Activated CD4-positive, alpha-beta T cell treated with anti-CD3 and anti-CD28 coated beads, Interleukin-2, amount 50 U/mL, for 48 hours (primary cell): ENCODE data around the gene C6orf89.
A peak's percentile ranks its signal among the peaks of the same experiment; 100 is the strongest.

Experiments
- DNase-seq, 2 experiments: peaks; one replicate each; pipeline ENCODE4 v3.0.0-alpha.2; 2020

The C6orf89 gene

DNA sequence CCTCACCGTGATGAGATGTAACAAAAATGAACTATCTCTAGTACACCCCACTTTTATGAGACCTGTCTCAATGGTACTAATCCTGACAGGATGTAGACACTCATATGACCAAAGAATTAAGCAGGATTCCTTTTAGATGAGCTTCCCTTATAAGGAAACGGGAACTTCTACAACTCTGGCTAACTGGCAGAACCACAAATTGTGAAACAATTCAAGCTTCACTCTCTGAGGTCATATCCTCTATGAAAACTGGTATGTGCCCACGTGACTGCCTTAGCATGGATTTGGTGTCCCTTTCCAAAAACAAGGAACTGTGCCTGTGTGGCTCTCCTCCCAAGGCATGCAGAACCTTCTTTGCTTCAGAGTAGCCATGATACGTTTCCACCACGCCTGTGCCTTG is 32.4 kb upstream of the C6orf89 start:
- no peak for DNase-seq

DNA sequence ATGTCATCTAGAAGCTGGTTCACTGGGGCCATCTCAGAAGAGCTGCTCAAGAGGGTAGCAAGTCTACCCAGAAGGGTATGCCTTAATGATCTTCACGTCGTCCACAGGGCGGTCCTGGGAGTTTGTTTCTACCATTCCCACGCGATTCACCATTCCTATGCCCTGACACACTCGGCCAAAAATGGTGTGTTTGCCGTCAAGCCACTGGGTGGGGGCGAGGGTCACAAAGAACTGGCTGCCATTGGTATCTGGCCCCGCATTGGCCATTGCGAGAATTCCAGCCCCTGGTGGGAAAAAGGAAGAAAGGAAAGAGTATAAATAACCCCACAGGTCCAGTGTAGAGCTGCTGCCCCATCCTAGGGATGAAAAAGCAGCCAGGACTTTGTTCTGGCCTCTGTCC is 30.0 kb upstream of the C6orf89 start:
- no peak for DNase-seq

DNA sequence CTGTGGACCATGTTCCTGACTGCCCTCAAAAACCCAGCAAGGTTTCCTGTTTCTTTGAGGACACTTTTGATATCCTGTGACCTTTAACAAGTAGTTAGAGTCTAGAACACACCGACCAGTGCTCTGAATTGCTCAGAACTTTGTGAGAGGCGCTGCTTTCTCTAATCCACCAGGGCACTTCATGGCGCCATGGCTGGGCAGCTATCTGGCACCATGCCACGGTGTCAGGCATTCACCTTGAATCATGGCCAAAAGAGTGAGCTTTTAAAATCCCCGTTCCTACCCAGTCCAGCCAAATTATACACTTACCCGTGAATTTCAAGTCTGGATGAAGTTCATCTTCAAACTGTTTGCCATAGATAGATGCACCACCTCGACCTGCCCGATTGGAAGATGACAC is 29.5 kb upstream of the C6orf89 start:
- DNase-seq = no peak

DNA sequence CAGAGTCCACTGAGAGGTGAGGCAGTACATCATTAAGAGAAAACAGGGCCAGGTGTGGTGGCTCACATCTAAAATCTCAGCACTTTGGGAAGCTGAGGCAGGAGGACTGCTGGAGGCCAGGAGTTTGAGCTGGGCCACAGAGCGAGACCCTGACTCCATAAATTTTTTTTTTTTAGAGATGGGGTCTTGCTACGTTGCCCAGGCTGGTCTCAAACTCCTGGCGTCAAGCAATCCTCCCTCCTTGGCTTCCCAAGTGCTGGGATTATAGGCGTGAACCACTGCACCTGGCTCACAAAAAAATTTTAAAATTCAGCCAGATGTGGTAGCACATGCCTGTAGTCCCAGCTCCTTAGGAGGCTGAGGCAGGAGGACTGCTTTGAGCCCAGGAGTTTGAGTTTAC is 28.4 kb upstream of the C6orf89 start:
- DNase-seq = no peak

DNA sequence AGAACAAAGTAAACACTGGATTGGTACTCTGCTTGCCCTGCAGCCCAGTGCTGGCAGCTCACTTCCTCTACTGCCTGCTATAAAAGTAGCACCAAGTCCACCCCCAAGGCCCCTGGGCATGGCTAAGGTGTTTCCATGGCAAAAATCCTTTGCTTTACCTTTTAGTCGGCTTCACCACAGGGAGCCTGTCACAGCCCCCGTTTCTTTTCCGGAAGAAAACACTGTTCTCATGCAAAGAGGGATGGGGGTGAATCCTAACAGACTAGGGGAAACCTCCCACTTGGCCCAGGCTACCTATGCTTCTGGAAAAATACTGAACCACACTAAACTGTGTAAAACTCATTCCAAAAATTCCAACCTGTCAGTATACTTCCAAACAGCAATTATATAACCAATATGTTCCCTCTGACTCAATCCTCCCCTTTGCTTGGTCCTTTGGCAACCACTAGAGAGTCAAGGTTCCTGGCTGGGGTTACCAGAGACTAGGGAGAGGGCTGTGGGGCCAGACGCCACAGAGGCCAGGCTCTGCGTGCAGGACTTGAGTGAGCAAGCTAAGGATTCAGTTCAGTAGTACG is 27.3 kb upstream of the C6orf89 start:
- no peak for DNase-seq

DNA sequence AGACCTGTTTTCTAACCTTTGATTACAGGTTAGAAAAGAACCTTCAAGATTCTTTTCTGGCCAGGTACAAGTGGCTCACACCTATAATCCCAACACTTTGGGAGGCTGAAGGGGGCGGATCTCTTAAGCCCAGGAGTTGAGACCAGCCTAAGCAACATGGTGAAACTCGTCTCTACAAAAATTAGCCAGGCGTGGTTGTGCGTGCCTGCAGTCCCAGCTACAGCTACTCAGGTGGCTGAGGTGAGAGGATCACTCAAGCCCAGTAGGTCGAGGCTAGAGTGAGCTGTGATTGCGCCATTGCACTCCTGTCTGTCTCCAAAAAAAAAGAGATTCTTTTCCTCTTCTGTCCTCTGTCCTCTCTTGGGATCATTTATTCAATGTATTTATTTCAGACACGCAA is 25.6 kb upstream of the C6orf89 start:
- DNase-seq = no peak

DNA sequence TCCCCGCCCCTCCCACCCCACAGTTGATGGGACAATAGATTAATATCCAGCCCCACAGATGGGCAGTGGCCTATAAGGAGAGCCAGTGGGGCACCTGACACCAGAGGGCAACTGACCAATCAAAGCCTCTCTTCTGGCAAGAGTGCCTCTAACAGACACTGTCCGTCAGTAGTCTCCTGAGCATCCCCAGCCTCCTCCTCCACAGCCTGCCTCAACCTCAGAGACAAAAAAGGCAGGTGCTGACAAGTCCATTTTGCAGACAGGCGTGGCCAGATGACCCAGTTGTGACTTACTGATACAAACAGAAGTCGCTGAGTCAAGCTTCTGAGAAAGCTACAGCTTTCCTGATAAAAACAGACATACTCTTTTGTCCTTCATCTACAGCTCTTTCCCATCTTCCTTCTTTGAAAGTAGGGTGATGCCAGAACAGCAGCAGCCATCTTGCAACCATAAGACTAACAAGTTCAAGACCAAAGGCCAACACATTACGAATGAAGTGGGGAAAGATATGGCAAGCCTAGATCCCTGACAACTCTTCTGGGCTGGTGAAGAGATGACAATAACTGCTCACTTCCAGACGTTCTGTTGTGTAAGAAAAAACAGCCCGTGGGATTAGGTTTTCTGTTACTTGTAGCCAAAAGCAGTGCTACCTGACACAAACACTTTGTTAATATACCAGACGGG is 23.4 kb upstream of the C6orf89 start:
- no peak for DNase-seq

DNA sequence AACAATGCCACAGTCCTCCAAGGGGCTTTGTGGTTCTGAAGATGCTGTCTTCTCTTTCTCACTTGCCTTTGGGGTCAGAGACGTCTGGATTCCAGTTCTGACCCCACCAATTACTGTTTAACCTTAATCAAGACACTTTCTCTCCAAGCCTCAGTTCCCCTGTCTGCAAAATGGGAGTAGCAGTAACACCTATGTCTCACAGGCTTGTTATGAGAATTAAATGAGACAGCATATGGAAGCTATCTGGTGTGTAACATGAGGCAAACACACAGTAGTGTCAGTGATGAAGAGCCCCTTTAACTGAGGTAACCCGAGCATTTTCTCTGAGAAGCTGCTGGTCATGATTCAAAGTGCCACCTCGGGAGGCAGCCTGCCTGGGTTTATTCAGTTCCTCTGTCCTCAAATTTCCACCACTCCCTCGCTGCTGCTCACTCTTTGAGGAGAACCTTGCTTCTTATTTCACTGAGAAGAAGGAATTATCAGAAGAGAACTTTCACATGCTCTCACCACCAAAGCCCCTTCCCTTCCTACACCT is 22.8 kb upstream of the C6orf89 start:
- no peak for DNase-seq

DNA sequence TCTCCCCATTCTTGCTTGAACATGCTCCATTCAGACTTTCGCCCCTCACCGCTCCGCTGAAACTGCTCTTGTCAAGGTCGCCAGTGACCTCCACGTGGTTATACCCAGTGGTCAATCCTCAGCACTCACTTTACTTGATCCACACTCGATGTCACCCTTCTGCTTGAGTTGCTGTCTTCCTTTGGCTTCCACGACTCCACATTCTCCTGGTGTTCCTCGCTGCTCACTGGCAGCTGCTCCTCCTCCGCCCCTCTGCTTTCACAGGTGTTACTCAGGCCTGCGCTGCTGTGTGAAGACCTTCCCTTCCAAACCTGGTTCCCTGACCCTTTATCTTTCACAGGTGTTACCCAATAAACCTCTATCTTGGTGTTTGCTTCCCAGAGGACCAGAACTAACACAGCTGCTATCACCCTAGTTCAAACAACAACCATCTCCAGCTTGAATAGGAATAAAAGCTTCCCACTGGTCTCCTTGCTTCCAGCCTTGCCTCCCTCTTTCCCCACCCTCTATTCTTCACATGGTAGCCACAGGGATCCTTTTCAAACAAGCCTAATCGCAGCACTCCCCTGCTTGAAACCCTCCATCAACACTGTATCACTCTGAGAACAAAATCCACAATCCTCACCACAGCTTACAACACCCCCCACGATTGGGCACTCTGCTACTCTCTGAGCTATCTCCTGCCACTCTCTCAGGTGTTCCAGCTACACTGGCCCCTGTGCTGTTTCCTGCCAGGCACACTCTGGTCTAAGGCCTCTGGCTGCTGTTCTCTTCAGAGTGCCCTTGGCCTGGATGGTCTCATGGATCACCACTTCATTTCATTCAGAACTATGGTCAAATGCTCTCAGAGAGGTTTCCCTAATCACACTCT is 21.8 kb upstream of the C6orf89 start:
- DNase-seq = no peak

DNA sequence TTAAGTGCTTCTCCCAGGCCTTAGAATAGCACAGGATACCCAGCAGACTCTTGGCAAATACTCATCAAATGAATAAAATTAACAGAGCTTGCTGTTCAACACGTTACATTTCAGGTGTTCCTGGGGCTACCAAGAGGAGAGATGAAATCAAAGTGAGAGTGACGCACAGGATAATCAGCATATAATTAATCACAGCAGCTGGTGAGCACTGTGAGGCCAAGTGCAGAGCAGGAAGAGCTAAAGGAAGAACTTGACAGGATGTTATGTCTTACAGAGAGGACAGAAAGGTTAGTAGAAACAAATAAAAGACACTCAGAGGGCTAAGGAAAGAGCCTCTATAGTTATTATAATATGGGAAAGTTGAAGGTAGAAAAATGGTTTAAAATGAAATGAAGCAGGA is 19.9 kb upstream of the C6orf89 start:
- no peak for DNase-seq

DNA sequence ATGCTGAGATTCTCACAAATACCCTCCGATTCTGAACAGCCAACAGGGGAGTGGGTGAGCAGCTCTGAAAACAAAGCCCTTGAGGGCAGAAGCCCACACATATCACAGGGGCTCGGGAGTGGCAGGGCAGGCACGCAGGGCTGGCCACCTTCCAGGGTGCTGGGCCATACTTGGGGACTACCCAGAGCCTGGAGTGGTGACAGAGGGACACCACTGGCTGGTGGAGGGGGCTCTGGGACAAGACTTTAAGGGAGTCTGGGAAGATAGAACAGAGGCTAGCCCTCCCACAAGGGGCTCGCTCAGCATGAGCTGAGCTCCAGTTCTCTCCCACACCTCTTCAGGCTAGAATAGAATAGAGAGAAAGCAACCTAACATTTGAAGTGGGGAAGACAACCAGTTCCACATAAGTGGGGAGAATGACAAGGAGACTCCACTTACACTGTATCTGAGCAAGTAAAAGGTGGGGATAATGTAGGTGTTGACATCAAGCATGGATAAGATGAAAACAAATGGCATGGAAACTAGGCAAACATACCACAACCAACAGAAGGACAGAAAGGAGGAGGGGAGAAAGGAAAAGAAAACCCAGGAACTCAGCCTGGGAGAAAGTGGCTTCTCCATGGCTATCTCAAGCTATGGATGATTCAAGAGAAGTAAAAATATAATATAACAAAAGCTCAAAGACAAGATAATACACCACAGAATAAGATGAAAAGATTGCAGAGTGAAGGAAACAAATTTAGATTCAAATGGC is 18.1 kb upstream of the C6orf89 start:
- DNase-seq = no peak

DNA sequence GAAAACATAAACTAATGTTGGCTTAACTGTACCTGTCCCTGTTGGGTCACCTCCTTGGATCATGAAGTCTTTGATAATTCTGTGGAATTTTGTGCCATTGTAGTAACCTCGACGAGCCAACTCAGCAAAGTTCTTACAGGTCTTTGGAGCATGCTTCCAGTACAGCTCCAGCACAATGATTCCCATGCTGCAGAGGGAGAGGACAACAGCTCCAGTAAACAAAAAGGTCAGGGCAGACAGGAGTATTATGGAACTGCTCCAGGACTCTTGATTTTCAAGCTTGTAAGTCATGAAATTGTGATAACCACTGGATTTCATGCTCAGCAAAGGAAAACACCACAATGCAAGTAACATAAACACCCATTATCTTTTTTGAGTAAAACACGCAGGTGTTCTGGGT is 14.1 kb upstream of the C6orf89 start:
- no peak for DNase-seq

DNA sequence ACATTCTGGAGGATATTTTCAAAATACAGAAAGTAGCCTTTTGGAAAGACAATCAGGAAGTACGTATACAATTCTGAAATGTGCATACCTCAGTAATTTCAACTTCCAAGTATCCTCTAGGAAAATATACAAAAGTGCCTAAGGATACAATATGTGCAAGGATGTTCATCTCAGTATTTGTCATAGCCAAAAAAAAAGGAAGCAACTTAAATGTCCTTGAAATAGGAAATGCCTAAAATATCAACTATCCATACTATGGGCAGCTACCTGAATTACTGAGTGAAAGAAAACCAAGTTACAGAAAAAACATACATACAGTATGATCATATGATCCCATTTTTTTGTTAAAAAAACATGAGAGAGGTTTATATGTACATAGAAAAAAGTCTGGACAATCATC is 12.6 kb upstream of the C6orf89 start:
- no peak for DNase-seq

DNA sequence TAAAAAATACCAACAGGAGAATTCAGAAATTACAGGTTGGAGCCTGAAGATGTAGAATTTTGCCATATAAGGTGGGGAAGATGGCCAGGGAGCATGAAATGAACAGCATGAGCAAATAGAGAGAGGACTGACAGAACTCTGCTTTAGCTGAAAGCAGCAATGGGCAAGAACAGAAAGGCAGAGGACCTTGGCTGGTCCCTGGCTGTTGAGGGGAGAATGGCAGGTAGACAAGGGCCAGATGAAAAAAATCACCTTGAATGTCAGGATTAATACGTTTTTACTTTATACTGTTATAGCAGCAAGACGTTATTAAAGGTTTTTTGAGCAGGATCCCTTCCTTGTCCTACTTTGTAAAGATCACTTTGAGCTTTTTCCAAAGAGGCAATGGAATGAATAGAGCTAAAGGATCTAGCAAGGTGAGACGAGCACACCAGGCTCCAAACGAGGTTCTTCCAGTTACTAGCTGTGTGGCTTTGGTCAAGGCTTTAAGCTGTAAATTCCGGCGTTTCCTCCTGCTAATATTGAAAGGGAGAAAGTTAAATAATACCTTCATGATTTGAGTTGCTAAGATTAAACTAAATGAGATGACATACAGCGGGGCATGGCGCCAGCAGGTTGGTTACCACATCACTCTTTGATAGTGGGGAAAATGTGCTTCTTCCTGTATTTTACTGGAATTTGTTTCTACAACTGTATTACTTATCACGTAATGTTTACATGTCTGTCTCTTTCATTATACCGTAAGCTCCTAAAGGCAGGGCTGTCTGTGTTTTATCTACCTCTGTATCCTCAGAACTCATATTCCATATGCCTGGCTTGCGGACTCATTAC is 11.9 kb upstream of the C6orf89 start:
- peak; percentile 14 to 23 for DNase-seq

DNA sequence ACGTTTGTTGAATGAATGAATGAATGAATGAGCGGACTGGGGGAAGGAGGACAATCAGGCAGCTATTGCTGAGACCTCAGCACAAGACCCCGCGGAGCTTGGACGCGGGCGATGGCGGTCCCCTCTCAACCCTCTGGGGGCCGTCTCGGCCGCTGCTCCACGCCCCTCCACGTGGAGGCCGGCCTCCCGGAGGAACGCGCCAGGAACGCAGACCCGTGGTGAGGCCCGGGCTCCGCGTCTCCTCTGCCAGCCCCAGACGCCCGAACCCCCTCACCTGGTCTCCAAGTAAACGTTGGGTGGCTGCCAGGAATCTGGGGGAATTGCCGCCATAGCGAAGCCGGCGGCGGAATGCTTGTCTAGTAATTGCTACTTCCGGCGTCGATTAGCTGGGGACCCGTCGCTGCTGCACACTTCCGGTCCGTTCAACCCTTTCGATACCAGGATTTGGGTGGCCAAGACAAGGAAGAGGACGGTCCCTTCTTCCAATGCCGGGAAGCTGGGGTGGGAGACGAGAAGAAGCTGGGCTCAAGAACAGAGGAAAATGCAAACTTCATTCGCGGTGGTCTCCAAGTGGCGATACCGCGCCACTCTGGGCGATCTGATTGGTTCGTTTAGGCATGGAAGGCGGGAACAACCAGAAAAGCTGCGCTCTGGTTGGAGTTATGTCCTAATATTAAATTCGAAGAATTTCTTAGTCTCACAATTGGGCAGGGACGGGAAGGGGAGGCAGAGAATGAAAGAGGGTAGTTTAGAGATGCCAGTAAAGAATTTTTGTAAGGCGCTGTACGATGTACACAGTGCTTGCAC is 11.1 kb upstream of the C6orf89 start, which contains the start of gene PPIL1:
TSS of gene PPIL1 (minus strand) at position 361 of the 807 bp plus-strand sequence. CDS start at position 330, 31 bp downstream.
- peak; percentile 84 to 88 for DNase-seq

DNA sequence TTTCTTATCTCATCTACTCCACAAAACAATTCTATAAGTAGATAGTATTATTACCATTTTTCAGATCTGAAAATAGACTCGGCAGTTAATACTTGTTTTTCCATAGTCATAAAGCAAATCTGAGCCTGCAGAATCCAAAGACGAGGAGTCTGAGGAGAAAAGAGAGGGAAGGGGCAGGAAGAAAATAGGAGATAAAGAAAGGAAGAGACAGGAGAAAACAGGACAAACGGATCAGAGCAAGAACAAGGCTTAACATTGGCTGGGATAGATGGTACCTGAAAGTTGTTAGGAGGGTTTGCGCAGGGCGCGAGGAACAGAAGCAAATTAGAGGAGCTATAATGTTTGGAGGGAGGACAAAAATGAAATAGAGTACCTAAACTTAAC is 10.5 kb upstream of the C6orf89 start:
- DNase-seq = no peak

DNA sequence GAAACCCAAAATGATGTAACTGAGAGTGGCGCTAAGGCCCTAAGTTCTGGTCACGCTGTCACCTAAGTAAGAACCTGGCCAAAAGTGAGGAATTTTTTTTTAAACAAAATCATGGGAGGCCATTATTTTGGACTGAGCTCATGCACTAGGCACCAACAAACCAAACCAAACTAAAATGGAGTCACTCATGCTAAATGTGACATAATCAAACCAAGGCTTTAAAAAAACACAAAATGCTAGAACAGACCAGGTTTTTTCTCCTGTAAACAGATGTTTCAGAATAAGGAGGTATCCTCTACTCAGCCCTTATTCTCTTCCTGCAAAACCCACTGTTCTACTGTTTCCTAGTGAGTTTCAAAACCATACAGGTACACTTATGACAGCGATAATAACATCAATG is 1.1 kb upstream of the C6orf89 start:
- DNase-seq = no peak

DNA sequence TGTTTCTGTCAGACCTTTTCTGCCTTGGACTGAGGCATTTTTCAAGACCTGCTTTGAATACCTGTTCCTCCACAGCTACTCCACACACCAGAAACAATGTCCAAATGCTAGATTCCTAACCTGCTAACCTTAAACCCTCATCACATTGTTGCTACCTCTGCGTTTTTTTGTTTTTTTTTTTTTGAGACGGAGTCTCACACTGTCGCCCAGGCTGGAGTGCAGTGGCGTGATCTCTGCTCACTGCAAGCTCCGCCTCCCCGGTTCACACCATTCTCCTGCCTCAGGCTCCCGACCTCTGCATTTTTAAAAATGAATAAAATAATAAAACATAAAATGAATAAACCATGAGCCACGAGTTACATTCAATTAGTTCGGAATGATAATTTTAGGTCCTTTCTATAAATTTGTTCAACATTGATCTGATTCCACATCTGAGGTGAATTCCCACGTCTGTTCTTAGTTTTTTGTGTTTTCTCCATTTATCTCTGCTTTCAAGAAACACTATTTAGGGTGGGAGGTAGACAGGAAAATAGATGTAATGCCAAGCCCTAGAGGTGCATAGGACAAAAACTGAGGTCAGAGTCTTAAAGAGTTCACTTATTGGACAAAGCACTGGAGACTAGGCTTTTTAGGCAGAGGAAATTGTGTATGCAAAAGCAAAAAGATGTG is 1.3 kb downstream of the C6orf89 start:
- DNase-seq = no peak

DNA sequence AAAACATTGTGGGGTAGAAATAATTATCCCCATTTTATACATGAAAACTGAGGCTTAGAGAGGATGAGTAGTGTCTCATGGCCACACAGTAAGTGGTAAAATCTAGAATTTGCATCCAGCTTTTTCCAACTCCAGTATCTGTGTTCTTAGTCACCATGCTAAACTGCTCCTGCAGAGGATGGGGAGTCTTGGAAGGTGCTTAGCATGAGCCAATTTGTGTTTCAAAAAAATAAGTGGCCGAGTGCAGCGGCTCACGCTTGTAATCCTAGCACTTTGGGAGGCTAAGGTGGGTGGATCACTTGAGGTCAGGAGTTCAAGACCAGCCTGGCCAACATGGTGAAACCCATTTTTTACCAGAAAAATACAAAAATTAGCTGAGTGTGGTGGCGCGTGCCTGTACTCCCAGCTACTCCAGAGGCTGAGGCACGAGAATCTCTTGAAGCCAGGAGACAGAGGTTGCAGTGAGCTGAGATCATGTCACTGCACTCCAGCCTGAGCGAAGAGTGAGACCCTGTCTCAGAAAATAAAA is 2.4 kb downstream of the C6orf89 start:
- DNase-seq = no peak
